Vagina (tissue), 2 donors: ENCODE results near the gene STK16.

Experiments used
- CTCF ChIP-seq, 3 experiments: fragments of 450-650 bp in 2 of 3; fragments of 200-600 bp in 1 of 3; sonication (generic) in 1 of 3; IDR thresholded peaks; one replicate each; pipeline ENCODE4 v1.5.1; 2017 to 2019; ENCODE audit warnings: antibody characterized with exemption in 3 of 3, mild to moderate bottlenecking in 2 of 3, moderate library complexity in 2 of 3
- POLR2A ChIP-seq, 2 donors: fragments of 450-650 bp; IDR thresholded peaks; one replicate each; pipeline ENCODE4 v1.6.1; 2017; ENCODE audit warnings: antibody characterized with exemption in 2 of 2, mild to moderate bottlenecking in 2 of 2, moderate library complexity in 2 of 2
- POLR2AphosphoS5 ChIP-seq, 2 donors: sonication (generic); formaldehyde crosslinking; IDR thresholded peaks; one replicate each; pipeline ENCODE4 v1.9.0; 2017; ENCODE audit warnings: antibody characterized with exemption in 2 of 2, mild to moderate bottlenecking in 2 of 2, low read depth in 1 of 2; ENCODE audit not compliant: insufficient read depth in 1 of 2

GRCh38 chr2:219207884-219208740 lies 37.2 kb upstream of the STK16 start:
- TF ChIP-seq POLR2A (IDR thresholded peaks at IDR 0.05) (no peak), CTCF (IDR thresholded peaks at IDR 0.05) (no peak), POLR2AphosphoS5 (IDR thresholded peaks at IDR 0.05; ENCODE audit: insufficient read depth in 1 of 2, low read depth in 1 of 2) (no peak)
